ENCODE data around the gene TRAF1. TPM values are rescaled to one million over a fixed set of nuclear protein-coding genes. Genes with fewer than 3 reads are reported as not detected.
A peak's percentile ranks its signal among the peaks of the same experiment; 100 is the strongest.

The TRAF1 gene
- total RNA-seq, 1 donor from 2014 or later, result 7.1 TPM

DNA sequence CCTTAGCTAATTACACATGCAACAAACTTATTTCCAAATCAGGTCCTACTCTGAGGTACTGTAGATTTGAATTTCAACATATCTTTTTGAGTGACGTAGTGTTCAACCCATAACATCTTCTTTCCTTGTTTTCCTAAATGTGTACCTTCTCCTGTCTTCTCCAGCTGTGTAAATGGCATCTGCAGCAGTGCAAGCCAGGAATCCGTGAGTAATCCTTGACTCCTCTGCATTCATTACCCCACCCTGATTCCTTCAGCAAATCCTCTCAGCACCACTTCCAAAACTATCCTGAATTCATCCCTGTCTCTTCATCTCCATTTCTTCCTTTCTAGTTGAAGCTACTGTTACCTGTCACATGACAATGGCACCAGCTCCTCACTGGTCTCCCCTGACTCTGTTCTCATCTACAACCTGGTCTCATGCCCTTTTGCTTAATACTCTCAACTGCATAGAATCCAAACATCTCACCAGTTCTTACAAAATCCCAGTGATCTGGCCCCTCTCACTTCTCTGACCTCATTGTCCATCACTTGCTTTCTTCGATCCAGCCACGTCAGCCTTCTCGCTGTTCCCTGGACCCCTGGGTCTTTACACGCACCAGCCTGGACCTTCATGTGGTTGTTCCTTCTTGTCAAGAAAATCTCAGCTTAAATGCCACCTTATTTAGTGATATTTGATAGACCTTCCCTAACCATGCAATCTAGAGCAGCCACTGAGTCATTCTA is 14.6 kb upstream of the TRAF1 start:
- Mint-ChIP-seq H3K9me3 (ENCODE audit: unreplicated experiment) (no peaks in the 10 kb centered on the region), H3K27me3 (ENCODE audit: unreplicated experiment) (no peaks in the 10 kb centered on the region), H3K27ac (ENCODE audit: unreplicated experiment) (peak overlapping the region; percentile 81), H3K36me3 (ENCODE audit: unreplicated experiment) (no peaks in the 10 kb centered on the region), H3K4me1 (ENCODE audit: unreplicated experiment) (peaks cover 78% of the 10 kb centered on the region), H3K4me3 (ENCODE audit: unreplicated experiment) (peak overlapping the region; percentile 11)
- no peak for TF ChIP-seq CTCF (IDR thresholded peaks at IDR 0.05)
- no peak for DNase-seq (ENCODE audit: extremely low spot score, unreplicated experiment)

DNA sequence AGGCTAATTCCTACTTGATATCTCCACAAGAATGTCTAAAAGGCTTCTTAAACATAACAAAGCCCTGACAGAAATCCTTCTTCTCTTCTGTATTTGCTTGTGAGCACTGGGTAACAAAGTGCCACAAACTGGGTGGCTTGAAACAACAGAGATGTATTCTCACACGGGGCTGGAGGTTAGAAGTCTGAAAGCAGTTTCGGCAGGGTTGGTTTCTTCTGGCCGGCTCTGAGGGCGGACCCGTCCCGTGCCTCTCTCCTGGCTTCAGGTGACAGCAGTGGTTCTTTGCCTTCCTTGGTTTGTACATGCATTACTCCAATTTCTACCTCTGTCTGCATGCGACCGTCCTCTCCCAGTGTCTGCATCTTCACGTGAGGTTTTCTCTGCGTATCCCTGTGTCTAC is 14.0 kb upstream of the TRAF1 start:
- Mint-ChIP-seq H3K9me3 (ENCODE audit: unreplicated experiment) (no peaks in the 10 kb centered on the region), H3K27ac (ENCODE audit: unreplicated experiment) (peak overlapping the region; percentile 81), H3K27me3 (ENCODE audit: unreplicated experiment) (no peaks in the 10 kb centered on the region), H3K4me3 (ENCODE audit: unreplicated experiment) (no peak overlapping the region), H3K36me3 (ENCODE audit: unreplicated experiment) (no peaks in the 10 kb centered on the region), H3K4me1 (ENCODE audit: unreplicated experiment) (peaks cover 84% of the 10 kb centered on the region)
- DNase-seq (ENCODE audit: extremely low spot score, unreplicated experiment), result no peak
- no peak for TF ChIP-seq CTCF (IDR thresholded peaks at IDR 0.05)

DNA sequence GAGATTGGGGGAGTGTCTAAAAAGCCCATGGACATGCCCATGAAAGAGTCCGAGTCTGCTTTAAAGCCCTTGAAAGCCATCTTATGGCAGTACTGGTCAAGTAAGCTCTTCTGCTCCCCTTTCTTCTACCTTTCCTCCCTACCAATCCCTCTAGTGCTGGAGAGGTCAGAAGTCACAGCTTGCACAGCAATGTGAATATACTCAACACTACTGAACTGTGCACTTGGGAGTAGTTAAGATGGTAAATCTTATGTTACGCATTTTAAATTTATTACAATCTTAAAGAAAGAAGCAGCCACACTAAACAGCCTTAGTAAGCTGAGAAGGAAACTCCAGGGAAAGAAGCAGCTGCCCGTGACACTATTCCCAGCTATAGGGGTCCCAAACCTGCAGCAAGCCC is 12.3 kb upstream of the TRAF1 start:
- H3K36me3 Mint-ChIP-seq (ENCODE audit: unreplicated experiment), result no peaks in the 10 kb centered on the region
- H3K27ac Mint-ChIP-seq (ENCODE audit: unreplicated experiment), result no peak overlapping the region
- H3K4me3 Mint-ChIP-seq (ENCODE audit: unreplicated experiment), result no peak overlapping the region
- peaks cover 88% of the 10 kb centered on the region for H3K4me1 Mint-ChIP-seq (ENCODE audit: unreplicated experiment)
- H3K27me3 Mint-ChIP-seq (ENCODE audit: unreplicated experiment), result no peaks in the 10 kb centered on the region
- TF ChIP-seq CTCF (IDR thresholded peaks at IDR 0.05), result no peak
- H3K9me3 Mint-ChIP-seq (ENCODE audit: unreplicated experiment), result no peaks in the 10 kb centered on the region
- no peak for DNase-seq (ENCODE audit: extremely low spot score, unreplicated experiment)

DNA sequence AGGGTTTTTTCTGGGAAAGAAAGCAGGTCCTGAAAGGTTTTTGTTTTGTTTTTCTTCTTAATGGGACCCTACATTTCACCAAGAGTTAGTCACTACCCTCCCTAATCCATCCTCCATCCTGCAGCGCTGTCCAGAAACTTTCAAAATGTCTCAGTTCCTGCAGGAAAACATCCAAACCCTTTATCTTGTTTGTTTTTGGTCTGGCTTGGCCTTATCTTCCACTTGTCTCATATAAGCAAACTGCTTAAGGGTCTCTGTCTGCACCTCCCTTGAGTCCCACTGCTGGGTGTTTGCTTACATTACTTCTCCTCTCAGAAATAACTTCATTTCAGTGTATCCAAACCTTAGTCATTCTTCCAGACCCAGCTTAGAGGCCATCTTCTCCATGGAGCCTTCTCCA is 11.0 kb upstream of the TRAF1 start:
- no peak overlapping the region for H3K4me3 Mint-ChIP-seq (ENCODE audit: unreplicated experiment)
- H3K27me3 Mint-ChIP-seq (ENCODE audit: unreplicated experiment), result no peaks in the 10 kb centered on the region
- peaks cover 93% of the 10 kb centered on the region for H3K4me1 Mint-ChIP-seq (ENCODE audit: unreplicated experiment)
- no peaks in the 10 kb centered on the region for H3K36me3 Mint-ChIP-seq (ENCODE audit: unreplicated experiment)
- H3K9me3 Mint-ChIP-seq (ENCODE audit: unreplicated experiment), result no peaks in the 10 kb centered on the region
- peak overlapping the region; percentile 99 for H3K27ac Mint-ChIP-seq (ENCODE audit: unreplicated experiment)
- DNase-seq (ENCODE audit: extremely low spot score, unreplicated experiment), result no peak
- no peak for TF ChIP-seq CTCF (IDR thresholded peaks at IDR 0.05)

DNA sequence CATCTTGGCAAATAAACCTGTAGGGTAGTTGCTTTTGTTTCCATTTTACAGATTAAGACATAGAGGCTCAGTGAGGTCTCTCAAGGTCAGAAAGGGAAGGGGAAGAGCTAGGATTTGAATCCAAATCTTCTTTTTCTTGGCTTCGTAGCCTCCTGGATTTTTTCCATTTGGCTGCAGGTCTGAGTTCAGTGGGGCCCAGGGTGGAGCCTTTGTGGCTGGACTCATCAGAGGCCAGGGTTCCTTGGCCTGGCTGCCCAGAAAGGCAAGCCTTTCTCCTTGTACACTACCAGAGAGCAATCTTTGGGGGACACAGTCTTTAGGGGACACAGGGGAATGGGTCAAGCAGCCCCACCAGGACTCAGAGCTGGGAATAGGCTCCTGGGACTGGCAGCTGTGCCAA is 10.5 kb upstream of the TRAF1 start:
- H3K27me3 Mint-ChIP-seq (ENCODE audit: unreplicated experiment), result no peaks in the 10 kb centered on the region
- peak overlapping the region; percentile 99 for H3K27ac Mint-ChIP-seq (ENCODE audit: unreplicated experiment)
- no peaks in the 10 kb centered on the region for H3K9me3 Mint-ChIP-seq (ENCODE audit: unreplicated experiment)
- peaks cover 93% of the 10 kb centered on the region for H3K4me1 Mint-ChIP-seq (ENCODE audit: unreplicated experiment)
- TF ChIP-seq CTCF (IDR thresholded peaks at IDR 0.05), result no peak
- no peaks in the 10 kb centered on the region for H3K36me3 Mint-ChIP-seq (ENCODE audit: unreplicated experiment)
- H3K4me3 Mint-ChIP-seq (ENCODE audit: unreplicated experiment), result no peak overlapping the region
- DNase-seq (ENCODE audit: extremely low spot score, unreplicated experiment), result no peak

Data from osteocyte (in vitro differentiated cells).